WTC11 (cell line): ENCODE data around the gene CIAPIN1. TPM values are rescaled to one million over a fixed set of nuclear protein-coding genes. Genes with fewer than 3 reads are reported as not detected.

Source experiments
- ATAC-seq: fragments of 200-7000 bp; cut with Tn5 transposase; 2 replicates; pipeline ENCODE4 v1.10.0; 2021; ENCODE audit warnings: mild to moderate bottlenecking, moderate library complexity
- CTCF ChIA-PET: fragments of 300-600 bp; sonication (Branson Sonifier 250); formaldehyde crosslinking; loops from one replicate; lab custom pipeline; 2021; ENCODE audit warnings: antibody characterized with exemption; lab: Charles Lee
- POLR2A ChIA-PET: fragments of 350-600 bp; sonication (Branson Sonifier 250); formaldehyde crosslinking; loops from one replicate; lab custom pipeline; 2021; ENCODE audit warnings: antibody characterized with exemption; lab: Charles Lee
- DNase-seq: peaks from one replicate; pipeline ENCODE4 v3.0.0; 2021; ENCODE audit warnings: low spot score
- H3K27ac Mint-ChIP-seq: 2 replicates; pipeline ENCODE4 v1.8.0; 2021; ENCODE audit warnings: mixed read lengths
- H3K27me3 Mint-ChIP-seq: 2 replicates; pipeline ENCODE4 v1.8.0; 2021; ENCODE audit warnings: low read depth, mild to moderate bottlenecking, moderate library complexity, mixed read lengths
- H3K36me3 Mint-ChIP-seq: 2 replicates; pipeline ENCODE4 v1.8.0; 2021; ENCODE audit warnings: mixed read lengths
- H3K4me1 Mint-ChIP-seq: 2 replicates; pipeline ENCODE4 v1.8.0; 2022; ENCODE audit warnings: mixed read lengths
- H3K4me3 Mint-ChIP-seq: 2 replicates; pipeline ENCODE4 v1.8.0; 2021; ENCODE audit warnings: mild to moderate bottlenecking, moderate library complexity, mixed read lengths
- H3K9me3 Mint-ChIP-seq: 2 replicates; pipeline ENCODE4 v1.8.0; 2021; ENCODE audit warnings: mixed read lengths
- ATF2 ChIP-seq: sonication (generic); formaldehyde crosslinking; IDR thresholded peaks from 2 replicates; pipeline ENCODE4 v1.8.1; 2022; ENCODE audit warnings: low read depth, missing genetic modification reagents, borderline replicate concordance
- ATF3 ChIP-seq: sonication (generic); formaldehyde crosslinking; conservative IDR thresholded peaks from 2 replicates; pipeline ENCODE4 v1.8.1; 2022; ENCODE audit warnings: mild to moderate bottlenecking, missing genetic modification reagents
- CBFB ChIP-seq: sonication (generic); formaldehyde crosslinking; IDR thresholded peaks from 2 replicates; pipeline ENCODE4 v1.8.1; 2022; ENCODE audit warnings: mild to moderate bottlenecking, low read depth, missing genetic modification reagents
- ELF4 ChIP-seq: sonication (generic); formaldehyde crosslinking; IDR thresholded peaks from 2 replicates; pipeline ENCODE4 v1.8.1; 2022; ENCODE audit warnings: low read depth, mild to moderate bottlenecking, moderate library complexity, missing genetic modification reagents
- ERG ChIP-seq: fragments of 250-450 bp; sonication (Bioruptor Pico); IDR thresholded peaks from 2 replicates; pipeline ENCODE4 v1.8.0; 2021; ENCODE audit warnings: mild to moderate bottlenecking
- FOXP1 ChIP-seq: sonication (generic); formaldehyde crosslinking; IDR thresholded peaks from 2 replicates; pipeline ENCODE4 v1.8.0; 2022; ENCODE audit warnings: missing genetic modification reagents, mild to moderate bottlenecking, moderate library complexity, borderline replicate concordance
- GTF2I ChIP-seq: fragments of 250-450 bp; sonication (Bioruptor Pico); conservative IDR thresholded peaks from 2 replicates; pipeline ENCODE4 v1.4.0; 2021; ENCODE audit warnings: mild to moderate bottlenecking
- IRF2 ChIP-seq: sonication (generic); formaldehyde crosslinking; IDR thresholded peaks from 2 replicates; pipeline ENCODE4 v1.8.0; 2022; ENCODE audit warnings: low read depth, missing genetic modification reagents, borderline replicate concordance
- KAT7 ChIP-seq: sonication (generic); formaldehyde crosslinking; IDR thresholded peaks from 2 replicates; pipeline ENCODE4 v1.8.1; 2023; ENCODE audit warnings: missing genetic modification reagents, mild to moderate bottlenecking, borderline replicate concordance
- MAX ChIP-seq: sonication (generic); formaldehyde crosslinking; IDR thresholded peaks from 2 replicates; pipeline ENCODE4 v1.8.0; 2022; ENCODE audit warnings: mild to moderate bottlenecking, missing genetic modification reagents
- NR1H2 ChIP-seq: sonication (generic); formaldehyde crosslinking; IDR thresholded peaks from 2 replicates; pipeline ENCODE4 v1.9.0; 2021; ENCODE audit warnings: mild to moderate bottlenecking, moderate library complexity, missing genetic modification reagents
- OVOL2 ChIP-seq: fragments of 250-450 bp; sonication (Bioruptor Pico); IDR thresholded peaks from 2 replicates; pipeline ENCODE4 v1.9.0; 2021; ENCODE audit warnings: mild to moderate bottlenecking, borderline replicate concordance
- TCF7 ChIP-seq: sonication (generic); formaldehyde crosslinking; IDR thresholded peaks from 2 replicates; pipeline ENCODE4 v1.8.0; 2022; ENCODE audit warnings: mild to moderate bottlenecking, low read depth, missing genetic modification reagents, moderate library complexity
- TEAD4 ChIP-seq: sonication (generic); formaldehyde crosslinking; IDR thresholded peaks from 2 replicates; pipeline ENCODE4 v1.8.0; 2022; ENCODE audit warnings: mild to moderate bottlenecking, missing genetic modification reagents
- USF1 ChIP-seq: sonication (generic); formaldehyde crosslinking; IDR thresholded peaks from 2 replicates; pipeline ENCODE4 v1.8.0; 2022; ENCODE audit warnings: mild to moderate bottlenecking, missing genetic modification reagents
- ZNF121 ChIP-seq: sonication (generic); formaldehyde crosslinking; IDR thresholded peaks from 2 replicates; pipeline ENCODE4 v1.8.0; 2023; ENCODE audit warnings: missing genetic modification reagents
- ZNF317 ChIP-seq: sonication (generic); formaldehyde crosslinking; IDR thresholded peaks from 2 replicates; pipeline ENCODE4 v1.8.1; 2023; ENCODE audit warnings: low read depth, mild to moderate bottlenecking, moderate library complexity, missing genetic modification reagents, borderline replicate concordance
- ZNF396 ChIP-seq: fragments of 250-450 bp; sonication (Bioruptor Pico); IDR thresholded peaks from 2 replicates; pipeline ENCODE4 v1.8.0; 2021; ENCODE audit warnings: mild to moderate bottlenecking, moderate library complexity, borderline replicate concordance
- total RNA-seq: library from RNA; stranded (reverse); gene quantifications from 3 replicates; pipeline ENCODE4 v1.2.3, GENCODE V29; 2021
- TF ChIP-seq, protein P1 (sequence below): sonication (generic); formaldehyde crosslinking; IDR thresholded peaks from 2 replicates; pipeline ENCODE4 v1.8.1; 2023; ENCODE audit warnings: mild to moderate bottlenecking, missing genetic modification reagents, borderline replicate concordance
- TF ChIP-seq, protein P2 (sequence below): sonication (generic); formaldehyde crosslinking; IDR thresholded peaks from 2 replicates; pipeline ENCODE4 v1.8.1; 2023; ENCODE audit warnings: mild to moderate bottlenecking, missing genetic modification reagents, moderate library complexity

The CIAPIN1 gene
- total RNA-seq, 1 experiment from 2014 or later = 87.9 TPM

GRCh38 chr16:57391300-57391699 is 55.9 kb downstream of the CIAPIN1 start (continued):
- TF ChIP-seq GTF2I (CRISPR knock-in tag) = no peak

GRCh38 chr16:57390636-57391295 is 56.4 kb downstream of the CIAPIN1 start:
- H3K27me3 Mint-ChIP-seq = peaks cover 8% of the 10 kb centered on the region
- H3K4me1 Mint-ChIP-seq = peaks cover 3% of the 10 kb centered on the region; the same call in 1 of the 2 replicates
- CTCF ChIA-PET = interaction anchor here (1.2 to 5.5 kb wide), 2 partner anchors 27 kb away, joined by 4 to 27 read pairs; no protein-coding TSS in a partner anchor
- no peak overlapping the region for H3K27ac Mint-ChIP-seq
- H3K36me3 Mint-ChIP-seq = no peaks in the 10 kb centered on the region
- ATAC-seq = no peak
- TF ChIP-seq ZNF121 (CRISPR knock-in tag) (no peak), ELF4 (CRISPR knock-in tag) (no peak), TEAD4 (CRISPR knock-in tag) (no peak), ERG (CRISPR knock-in tag) (no peak), IRF2 (CRISPR knock-in tag) (no peak), ATF2 (CRISPR knock-in tag) (no peak), MAX (CRISPR knock-in tag) (no peak), ZNF396 (no peak), ATF3 (CRISPR knock-in tag) (no peak), GTF2I (CRISPR knock-in tag) (no peak), OVOL2 (CRISPR knock-in tag) (no peak), FOXP1 (no peak), KAT7 (CRISPR knock-in tag) (no peak), NR1H2 (CRISPR knock-in tag) (no peak), TCF7 (CRISPR knock-in tag) (no peak), ZNF317 (CRISPR knock-in tag) (no peak), CBFB (CRISPR knock-in tag) (no peak), USF1 (CRISPR knock-in tag) (no peak)
- TF ChIP-seq, protein P1, sequence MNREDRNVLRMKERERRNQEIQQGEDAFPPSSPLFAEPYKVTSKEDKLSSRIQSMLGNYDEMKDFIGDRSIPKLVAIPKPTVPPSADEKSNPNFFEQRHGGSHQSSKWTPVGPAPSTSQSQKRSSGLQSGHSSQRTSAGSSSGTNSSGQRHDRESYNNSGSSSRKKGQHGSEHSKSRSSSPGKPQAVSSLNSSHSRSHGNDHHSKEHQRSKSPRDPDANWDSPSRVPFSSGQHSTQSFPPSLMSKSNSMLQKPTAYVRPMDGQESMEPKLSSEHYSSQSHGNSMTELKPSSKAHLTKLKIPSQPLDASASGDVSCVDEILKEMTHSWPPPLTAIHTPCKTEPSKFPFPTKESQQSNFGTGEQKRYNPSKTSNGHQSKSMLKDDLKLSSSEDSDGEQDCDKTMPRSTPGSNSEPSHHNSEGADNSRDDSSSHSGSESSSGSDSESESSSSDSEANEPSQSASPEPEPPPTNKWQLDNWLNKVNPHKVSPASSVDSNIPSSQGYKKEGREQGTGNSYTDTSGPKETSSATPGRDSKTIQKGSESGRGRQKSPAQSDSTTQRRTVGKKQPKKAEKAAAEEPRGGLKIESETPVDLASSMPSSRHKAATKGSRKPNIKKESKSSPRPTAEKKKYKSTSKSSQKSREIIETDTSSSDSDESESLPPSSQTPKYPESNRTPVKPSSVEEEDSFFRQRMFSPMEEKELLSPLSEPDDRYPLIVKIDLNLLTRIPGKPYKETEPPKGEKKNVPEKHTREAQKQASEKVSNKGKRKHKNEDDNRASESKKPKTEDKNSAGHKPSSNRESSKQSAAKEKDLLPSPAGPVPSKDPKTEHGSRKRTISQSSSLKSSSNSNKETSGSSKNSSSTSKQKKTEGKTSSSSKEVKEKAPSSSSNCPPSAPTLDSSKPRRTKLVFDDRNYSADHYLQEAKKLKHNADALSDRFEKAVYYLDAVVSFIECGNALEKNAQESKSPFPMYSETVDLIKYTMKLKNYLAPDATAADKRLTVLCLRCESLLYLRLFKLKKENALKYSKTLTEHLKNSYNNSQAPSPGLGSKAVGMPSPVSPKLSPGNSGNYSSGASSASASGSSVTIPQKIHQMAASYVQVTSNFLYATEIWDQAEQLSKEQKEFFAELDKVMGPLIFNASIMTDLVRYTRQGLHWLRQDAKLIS (CRISPR knock-in tag) = no peak
- TF ChIP-seq, protein P2, sequence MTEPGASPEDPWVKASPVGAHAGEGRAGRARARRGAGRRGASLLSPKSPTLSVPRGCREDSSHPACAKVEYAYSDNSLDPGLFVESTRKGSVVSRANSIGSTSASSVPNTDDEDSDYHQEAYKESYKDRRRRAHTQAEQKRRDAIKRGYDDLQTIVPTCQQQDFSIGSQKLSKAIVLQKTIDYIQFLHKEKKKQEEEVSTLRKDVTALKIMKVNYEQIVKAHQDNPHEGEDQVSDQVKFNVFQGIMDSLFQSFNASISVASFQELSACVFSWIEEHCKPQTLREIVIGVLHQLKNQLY (CRISPR knock-in tag) = no peak
- TF ChIP-seq, all 79 proteins: peak for 0
- POLR2A ChIA-PET = no interaction called here
- H3K9me3 Mint-ChIP-seq = peaks cover 13% of the 10 kb centered on the region
- no peak overlapping the region for H3K4me3 Mint-ChIP-seq
- DNase-seq = no peak
